H1 (cell line): ENCODE measurements around the gene LRTM1. TPM values are rescaled to one million over a fixed set of nuclear protein-coding genes. Genes with fewer than 3 reads are reported as not detected.

Source experiments
- CTCF ChIA-PET: fragments of 300-600 bp; sonication (Branson Sonifier 250); formaldehyde crosslinking; loops from one replicate; lab custom pipeline; 2021; ENCODE audit not compliant: partially characterized antibody; lab: Charles Lee
- POLR2A ChIA-PET: fragments of 300-600 bp; sonication (Branson Sonifier 250); formaldehyde crosslinking; loops from one replicate; lab custom pipeline; 2021; ENCODE audit warnings: inconsistent platforms; ENCODE audit not compliant: partially characterized antibody; lab: Charles Lee
- DNase-seq, 2 experiments: peaks; one replicate each; pipeline versions ENCODE4 v3.0.0 to v3.0.0-alpha.2; 2010 to 2022; ENCODE audit warnings: low spot score in 2 of 2, low read depth in 1 of 2, mixed read lengths in 1 of 2
- FAIRE-seq: peaks from 2 replicates; lab custom pipeline; 2011; peaks lifted over from hg19 to GRCh38; lab: Jason Lieb, UNC
- H2AFZ ChIP-seq: 2 replicates; pipeline ENCODE4 v1.8.1; 2012; ENCODE audit warnings: low read length, inconsistent platforms
- H2AK5ac ChIP-seq: 2 replicates; pipeline ENCODE4 v1.6.1; 2013; ENCODE audit warnings: low read depth, low read length
- H2BK120ac ChIP-seq: replicated peaks from 2 replicates; pipeline ENCODE3; 2013; ENCODE audit warnings: low read depth, low read length, inconsistent platforms
- H2BK12ac ChIP-seq: 2 replicates; pipeline ENCODE4 v1.6.1; 2013; ENCODE audit warnings: low read depth, low read length
- H2BK15ac ChIP-seq: 2 replicates; pipeline ENCODE4 v1.6.1; 2013; ENCODE audit warnings: low read length
- H2BK20ac ChIP-seq: 2 replicates; pipeline ENCODE4 v1.6.1; 2013; ENCODE audit warnings: low read length
- H2BK5ac ChIP-seq: 2 replicates; pipeline ENCODE4 v1.6.1; 2013; ENCODE audit warnings: low read depth, low read length
- H3K14ac ChIP-seq: 2 replicates; pipeline ENCODE4 v1.6.1; 2013; ENCODE audit warnings: inconsistent platforms; ENCODE audit not compliant: insufficient read length
- H3K18ac ChIP-seq: 2 replicates; pipeline ENCODE4 v1.6.1; 2013; ENCODE audit warnings: low read length; ENCODE audit errors: extremely low read depth
- H3K23ac ChIP-seq: 2 replicates; pipeline ENCODE4 v1.6.1; 2013; ENCODE audit warnings: inconsistent platforms; ENCODE audit not compliant: insufficient read length
- H3K23me2 ChIP-seq: 2 replicates; pipeline ENCODE4 v1.6.1; 2013; ENCODE audit warnings: low read depth, low read length
- H3K27ac ChIP-seq: 2 replicates; pipeline ENCODE4 v1.6.1; 2011; ENCODE audit warnings: low read depth, low read length, inconsistent platforms
- H3K27me3 ChIP-seq, 4 experiments: replicated peaks in 1 of 4; 1 replicate in 1 of 4; 2 replicates in 3 of 4; pipeline versions ENCODE4 v1.6.1 to v1.8.1; 2011 to 2013; ENCODE audit warnings: low read length in 3 of 4, mild to moderate bottlenecking in 3 of 4, inconsistent platforms in 2 of 4, mixed read lengths in 2 of 4, moderate library complexity in 1 of 4; ENCODE audit not compliant: control insufficient read depth in 3 of 4, insufficient read depth in 3 of 4; ENCODE audit errors: extremely low read depth in 1 of 4
- H3K36me3 ChIP-seq, 4 experiments: 2 replicates each; pipeline versions ENCODE4 v1.6.1 to v1.8.1; 2011 to 2013; ENCODE audit warnings: mild to moderate bottlenecking in 4 of 4, low read length in 3 of 4, moderate library complexity in 2 of 4, control low read depth in 1 of 4, inconsistent platforms in 1 of 4; ENCODE audit not compliant: insufficient read depth in 4 of 4, control insufficient read depth in 2 of 4
- H3K4ac ChIP-seq: replicated peaks from 2 replicates; pipeline ENCODE3; 2013; ENCODE audit warnings: low read length, low read depth, mixed read lengths, inconsistent platforms; ENCODE audit not compliant: insufficient read length
- H3K4me1 ChIP-seq, 4 experiments: replicated peaks in 1 of 4; 1 replicate in 1 of 4; 2 replicates in 3 of 4; pipeline versions ENCODE4 v1.6.1 to v1.8.1; 2011 to 2013; ENCODE audit warnings: low read length in 3 of 4, inconsistent platforms in 2 of 4, mixed read lengths in 1 of 4; ENCODE audit not compliant: insufficient read depth in 4 of 4, control insufficient read depth in 3 of 4
- H3K4me2 ChIP-seq, 2 experiments: 2 replicates each; pipeline versions ENCODE4 v1.6.1 to v1.8.1; 2011 to 2013; ENCODE audit warnings: low read depth in 2 of 2, low read length in 2 of 2, control low read depth in 1 of 2, inconsistent platforms in 1 of 2, mild to moderate bottlenecking in 1 of 2; ENCODE audit not compliant: insufficient read depth in 1 of 2
- H3K4me3 ChIP-seq, 4 experiments: fragments of 200-600, 300-600 bp in 1 of 4; sonication (generic), shearing (Covaris generic), sonication (Bioruptor Twin) in 1 of 4; 2 replicates each; pipeline versions ENCODE4 v1.5.1 to v1.8.1; 2011 to 2016; ENCODE audit warnings: low read length in 4 of 4, low read depth in 3 of 4, control low read depth in 2 of 4, inconsistent platforms in 2 of 4, mild to moderate bottlenecking in 2 of 4, mixed read lengths in 1 of 4, moderate library complexity in 1 of 4; ENCODE audit not compliant: insufficient read depth in 2 of 4; ENCODE audit errors: extremely low read depth in 1 of 4
- H3K56ac ChIP-seq: replicated peaks from 2 replicates; pipeline ENCODE3; 2013; ENCODE audit warnings: low read depth, mild to moderate bottlenecking, mixed read lengths, low read length, inconsistent platforms; ENCODE audit not compliant: insufficient read length
- H3K79me1 ChIP-seq: 2 replicates; pipeline ENCODE4 v1.6.1; 2013; ENCODE audit warnings: low read depth, low read length, control low read depth
- H3K79me2 ChIP-seq, 2 experiments: 2 replicates each; pipeline versions ENCODE4 v1.6.1 to v1.8.1; 2012 to 2013; ENCODE audit warnings: low read length in 2 of 2, mild to moderate bottlenecking in 2 of 2, inconsistent platforms in 1 of 2; ENCODE audit not compliant: insufficient read depth in 2 of 2, control insufficient read depth in 1 of 2
- H3K9ac ChIP-seq, 4 experiments: replicated peaks in 1 of 4; 1 replicate in 1 of 4; 2 replicates in 3 of 4; pipeline versions ENCODE4 v1.6.1 to v1.8.1; 2011 to 2013; ENCODE audit warnings: low read depth in 3 of 4, low read length in 3 of 4, control low read depth in 2 of 4, mild to moderate bottlenecking in 2 of 4, moderate library complexity in 2 of 4, inconsistent platforms in 1 of 4; ENCODE audit errors: extremely low read depth in 1 of 4
- H3K9me3 ChIP-seq, 2 experiments: 2 replicates each; pipeline versions ENCODE4 v1.6.1 to v1.8.1; 2012 to 2013; ENCODE audit warnings: mild to moderate bottlenecking in 2 of 2, moderate library complexity in 2 of 2, control low read depth in 1 of 2, inconsistent platforms in 1 of 2, low read depth in 1 of 2, low read length in 1 of 2, mixed read lengths in 1 of 2; ENCODE audit not compliant: insufficient read depth in 2 of 2
- H4K20me1 ChIP-seq, 2 experiments: replicated peaks in 1 of 2; 2 replicates each; pipeline versions ENCODE3 to v1.8.1; 2011 to 2013; ENCODE audit warnings: inconsistent platforms in 2 of 2, low read length in 2 of 2, mild to moderate bottlenecking in 1 of 2; ENCODE audit not compliant: insufficient read depth in 2 of 2, control insufficient read depth in 1 of 2
- H4K5ac ChIP-seq: 2 replicates; pipeline ENCODE4 v1.6.1; 2013; ENCODE audit warnings: low read length, low read depth, mixed read lengths, inconsistent platforms; ENCODE audit not compliant: insufficient read length
- H4K8ac ChIP-seq: 2 replicates; pipeline ENCODE4 v1.8.0; 2013; ENCODE audit warnings: mild to moderate bottlenecking, moderate library complexity, low read length, inconsistent platforms; ENCODE audit not compliant: insufficient read depth; ENCODE audit errors: extremely low read depth
- H4K91ac ChIP-seq: replicated peaks from 2 replicates; pipeline ENCODE3; 2013; ENCODE audit warnings: low read length, mixed read lengths, inconsistent platforms; ENCODE audit not compliant: insufficient read length
- CEBPB ChIP-seq: IDR thresholded peaks from 2 replicates; pipeline ENCODE4 v1.6.1; 2012; ENCODE audit warnings: low read depth, low read length
- KDM5A ChIP-seq: fragments of 200-600 bp; IDR thresholded peaks from 2 replicates; pipeline ENCODE4 v1.7.1; 2012; ENCODE audit warnings: mild to moderate bottlenecking, low read length, inconsistent platforms, mixed read lengths
- NRF1 ChIP-seq: IDR thresholded peaks from 2 replicates; pipeline ENCODE4 v1.6.1; 2011; ENCODE audit warnings: mild to moderate bottlenecking, low read depth, low read length, improper control_type of control experiment
- RBBP5 ChIP-seq: IDR thresholded peaks from 2 replicates; pipeline ENCODE4 v1.7.1; 2012; ENCODE audit warnings: low read depth, mild to moderate bottlenecking, inconsistent platforms, low read length, moderate library complexity, borderline replicate concordance
- whole genome bisulfite sequencing, 2 experiments: shearing (Covaris generic) in 1 of 2; methylation state at CpG; one replicate each; pipeline versions ENCODE4 v1.1.6 to v1.1.7; 2013 to 2015; ENCODE audit warnings: low lambda C conversion rate in 2 of 2, mixed read lengths in 2 of 2, inconsistent platforms in 1 of 2, low coverage in 1 of 2, missing lambda C conversion rate in 1 of 2; ENCODE audit not compliant: insufficient replicate concordance in 2 of 2, insufficient coverage in 1 of 2, insufficient read length in 1 of 2; ENCODE audit errors: extremely low coverage in 1 of 2, missing lambda C conversion rate in 1 of 2; 5-methylcytosine and 5-hydroxymethylcytosine counted together
- polyA plus RNA-seq, 7 experiments: library from polyadenylated mRNA; depleted of rRNA in 3 of 7; stranded (reverse) in 5 of 7; unstranded in 2 of 7; fragments of >200 nt in 5 of 7; fragments of 200-250 nt in 2 of 7; gene quantifications; 1 replicate in 5 of 7; 2 replicates in 1 of 7; 4 replicates in 1 of 7; pipeline versions ENCODE4 v1.2.1 to v1.2.3, GENCODE V29; 2011 to 2013; ENCODE audit warnings: missing spikeins in 2 of 7, mixed read lengths in 2 of 7
- total RNA-seq: library from RNA; stranded (reverse); fragmentation: NEBNext Ultra II Directional; extraction: Animal tissue kit (Norgen Biotek cat#: 25700); gene quantifications from 2 replicates; pipeline ENCODE4 v1.2.1, GENCODE V29; 2021

LRTM1 gene
- total and polyA plus RNA-seq, 2 of the 8 experiments (the other 6 are each of a cell fraction or from before 2014, with no cell fraction given), result not detected

DNA sequence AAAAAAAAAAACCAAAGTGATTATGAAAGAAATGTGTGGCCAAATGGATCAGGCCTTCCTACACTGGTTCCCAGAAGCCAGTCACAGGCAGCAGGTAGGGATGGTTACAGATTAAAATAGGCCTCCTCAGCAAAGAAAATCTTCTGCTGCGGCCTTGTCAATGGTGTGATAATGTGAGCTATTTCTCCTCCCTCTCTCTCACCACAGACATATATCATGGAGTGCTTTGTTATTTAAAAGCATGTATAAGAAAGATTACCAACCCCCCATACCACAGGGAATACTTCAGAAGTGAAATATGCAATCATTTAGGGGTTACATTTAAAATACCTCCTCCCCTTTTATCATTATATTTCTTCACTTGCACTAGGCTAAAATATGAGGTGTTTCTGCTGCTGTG, 32.2 kb upstream of the LRTM1 start:
- DNase-seq, result no peak
- Histone ChIP-seq H2BK12ac (no peak overlapping the region), H3K27me3 (no peaks in the 10 kb centered on the region; a peak in 1 of 7 replicates), H2BK5ac (no peak overlapping the region), H4K8ac (no peak overlapping the region), H3K14ac (no peak overlapping the region), H2AK5ac (no peak overlapping the region), H3K4me1 (peaks cover 0 to 2% (median 0%) of the 10 kb centered on the region in 4 experiments; a peak in 1 of 7 replicates), H3K36me3 (no peaks in the 10 kb centered on the region), H3K23me2 (no peaks in the 10 kb centered on the region), H4K20me1 (no peaks in the 10 kb centered on the region), H4K5ac (no peak overlapping the region), H3K9ac (no peak overlapping the region), H3K4ac (no peak overlapping the region), H4K91ac (no peak overlapping the region), H3K4me3 (no peak overlapping the region), H2BK20ac (no peak overlapping the region), H3K4me2 (no peak overlapping the region), H3K23ac (no peak overlapping the region), H2BK120ac (no peak overlapping the region), H3K79me2 (no peaks in the 10 kb centered on the region), H3K79me1 (no peaks in the 10 kb centered on the region), H2BK15ac (no peak overlapping the region), H3K56ac (no peak overlapping the region), H2AFZ (no peak overlapping the region), H3K27ac (no peak overlapping the region), H3K18ac (no peak overlapping the region), H3K9me3 (no peaks in the 10 kb centered on the region)
- FAIRE-seq, result no peak
- WGBS, 2 experiments, result 89% methylated on average over 1 of the region's 1 CpG; no CpG with 5 or more reads in 1 of the 2 experiments
- ChIA-PET CTCF (interaction anchor here (1.3 to 1.9 kb wide), 2 partner anchors 39 to 41 kb away, joined by 5 to 6 read pairs; no protein-coding TSS in a partner anchor), POLR2A (no interaction called here)
- TF ChIP-seq NRF1, result no peak
- no peak for TF ChIP-seq CEBPB
- TF ChIP-seq RBBP5, result no peak
- no peak for TF ChIP-seq KDM5A
